Subcutaneous abdominal adipose tissue (tissue), 5 donors: ENCODE data around the gene CCDC148.
"Not testable (repeated sequence)": the region's sequence is repeated elsewhere in the genome, so short reads cannot be mapped to it uniquely, and the experiment has no call there.

Experiments
- H3K27ac ChIP-seq: one replicate; pipeline ENCODE4 v1.7.0; 2013; ENCODE audit warnings: low read depth, mild to moderate bottlenecking, inconsistent platforms, low read length, moderate library complexity
- H3K27me3 ChIP-seq, 5 donors: one replicate each; pipeline ENCODE4 v1.7.0; 2013; ENCODE audit warnings: low read length in 5 of 5, inconsistent platforms in 1 of 5; ENCODE audit not compliant: control insufficient read depth in 5 of 5, insufficient read depth in 4 of 5
- H3K36me3 ChIP-seq, 5 donors: one replicate each; pipeline ENCODE4 v1.7.0; 2013; ENCODE audit warnings: low read length in 5 of 5; ENCODE audit not compliant: control insufficient read depth in 5 of 5, insufficient read depth in 5 of 5
- H3K4me1 ChIP-seq, 5 donors: one replicate each; pipeline ENCODE4 v1.7.0; 2013; ENCODE audit warnings: low read length in 5 of 5, mild to moderate bottlenecking in 3 of 5, moderate library complexity in 1 of 5; ENCODE audit not compliant: control insufficient read depth in 5 of 5, insufficient read depth in 5 of 5
- H3K4me3 ChIP-seq, 5 donors: one replicate each; pipeline ENCODE4 v1.7.0; 2013; ENCODE audit warnings: low read length in 5 of 5, low read depth in 1 of 5
- H3K9ac ChIP-seq, 5 donors: one replicate each; pipeline ENCODE4 v1.7.0; 2013; ENCODE audit warnings: low read length in 5 of 5, mild to moderate bottlenecking in 4 of 5, moderate library complexity in 3 of 5
- H3K9me3 ChIP-seq, 5 donors: one replicate each; pipeline ENCODE4 v1.7.0; 2013; ENCODE audit warnings: low read length in 5 of 5; ENCODE audit not compliant: control insufficient read depth in 5 of 5
- donor health status: healthy.
- donor health status: healthy.
- donor health status: healthy.
- donor health status: healthy.
- donor health status: healthy.

CCDC148 gene

DNA sequence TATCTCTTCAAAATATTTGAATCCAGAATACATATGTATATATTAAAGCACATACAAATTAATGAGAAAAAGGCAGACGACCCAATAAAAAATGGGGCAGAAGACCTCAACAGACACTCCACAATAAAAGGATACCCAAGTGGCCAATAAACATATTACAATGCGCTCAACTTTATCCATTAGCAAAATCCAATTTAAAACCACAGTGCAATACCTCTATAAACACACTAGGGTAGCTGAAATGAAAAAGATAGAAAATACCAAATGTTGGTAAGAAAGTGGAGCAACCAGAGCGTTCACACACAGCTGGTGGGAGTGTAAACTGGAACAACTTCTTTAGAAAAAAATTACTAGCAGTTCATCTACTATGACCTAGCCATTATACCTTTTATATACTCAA, 75.3 kb downstream of the CCDC148 start:
- Histone ChIP-seq H3K36me3 (no peaks in the 10 kb centered on the region), H3K9me3 (peaks cover 0 to 3% (median 0%) of the 10 kb centered on the region in 5 donors), H3K27ac (no peak overlapping the region), H3K4me1 (no peaks in the 10 kb centered on the region), H3K9ac (no peak overlapping the region), H3K4me3 (no peak overlapping the region), H3K27me3 (no peaks in the 10 kb centered on the region)

DNA sequence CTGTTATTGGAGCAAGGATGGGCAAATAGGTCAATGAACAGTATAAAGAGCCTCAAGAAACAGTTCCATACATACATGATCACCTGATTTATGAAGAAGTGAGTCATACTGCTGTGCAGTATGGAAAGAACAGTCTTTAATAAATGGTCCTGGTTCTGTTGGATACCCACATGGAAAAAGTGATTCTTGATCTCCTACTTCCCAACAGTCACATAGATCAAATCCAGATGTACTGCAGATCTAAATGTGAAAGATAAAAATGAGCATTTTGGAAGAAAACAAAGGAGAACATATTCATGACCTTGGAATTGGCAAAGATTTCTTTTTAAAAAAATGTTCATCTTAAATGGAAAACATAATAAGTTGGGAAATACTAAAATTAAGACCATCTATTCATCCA, 75.8 kb downstream of the CCDC148 start:
- Histone ChIP-seq H3K27me3 (no peaks in the 10 kb centered on the region), H3K9ac (no peak overlapping the region), H3K27ac (no peak overlapping the region), H3K9me3 (peaks cover 0 to 3% (median 0%) of the 10 kb centered on the region in 5 donors), H3K36me3 (no peaks in the 10 kb centered on the region), H3K4me1 (no peaks in the 10 kb centered on the region), H3K4me3 (no peak overlapping the region)

DNA sequence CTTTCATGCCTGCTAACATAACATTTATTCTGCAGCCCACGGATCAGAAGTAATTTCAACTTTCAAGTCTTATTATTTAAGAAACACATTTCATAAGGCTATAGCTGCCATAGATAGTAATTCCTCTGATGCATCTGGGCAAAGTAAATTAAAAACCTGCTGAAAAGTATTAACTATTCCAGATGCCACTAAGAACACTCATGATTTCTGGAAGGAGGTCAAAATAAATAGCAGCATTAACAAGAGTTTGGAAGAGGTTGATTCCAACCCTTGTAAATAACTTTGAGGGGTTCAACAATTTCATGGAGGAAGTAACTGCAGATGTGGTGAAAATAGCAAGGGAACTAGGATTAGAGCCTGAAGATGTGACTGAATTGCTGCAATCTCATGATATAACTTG, 77.6 kb downstream of the CCDC148 start:
- Histone ChIP-seq H3K36me3 (no peaks in the 10 kb centered on the region), H3K27me3 (no peaks in the 10 kb centered on the region), H3K4me3 (no peak overlapping the region), H3K9me3 (peaks cover 0 to 3% (median 0%) of the 10 kb centered on the region in 5 donors), H3K27ac (no peak overlapping the region), H3K9ac (no peak overlapping the region), H3K4me1 (no peaks in the 10 kb centered on the region)

DNA sequence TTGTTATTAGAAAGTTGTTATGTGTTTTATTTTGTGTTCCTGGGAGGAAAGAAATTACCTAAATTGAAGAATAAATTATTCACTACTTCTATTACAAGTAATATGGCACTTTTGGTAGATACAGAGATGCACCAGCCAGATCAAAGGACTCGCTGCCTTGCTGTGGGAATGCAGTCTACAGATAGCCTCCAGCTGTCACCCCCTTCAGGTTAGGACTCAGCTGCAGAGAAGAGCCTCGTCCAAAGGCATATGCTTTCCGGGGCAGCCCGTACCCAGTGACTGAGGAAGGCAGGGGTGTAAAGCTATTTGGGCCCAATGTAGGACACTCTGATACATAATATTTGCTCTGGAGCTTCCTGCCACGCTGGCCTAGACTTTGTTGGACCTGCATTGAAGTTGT, 90.2 kb downstream of the CCDC148 start:
- H3K9me3 ChIP-seq, result no peaks in the 10 kb centered on the region
- H3K9ac ChIP-seq, result no peak overlapping the region
- no peak overlapping the region for H3K4me3 ChIP-seq
- H3K27ac ChIP-seq, result no peak overlapping the region
- no peaks in the 10 kb centered on the region for H3K36me3 ChIP-seq
- no peaks in the 10 kb centered on the region for H3K4me1 ChIP-seq
- no peaks in the 10 kb centered on the region for H3K27me3 ChIP-seq

DNA sequence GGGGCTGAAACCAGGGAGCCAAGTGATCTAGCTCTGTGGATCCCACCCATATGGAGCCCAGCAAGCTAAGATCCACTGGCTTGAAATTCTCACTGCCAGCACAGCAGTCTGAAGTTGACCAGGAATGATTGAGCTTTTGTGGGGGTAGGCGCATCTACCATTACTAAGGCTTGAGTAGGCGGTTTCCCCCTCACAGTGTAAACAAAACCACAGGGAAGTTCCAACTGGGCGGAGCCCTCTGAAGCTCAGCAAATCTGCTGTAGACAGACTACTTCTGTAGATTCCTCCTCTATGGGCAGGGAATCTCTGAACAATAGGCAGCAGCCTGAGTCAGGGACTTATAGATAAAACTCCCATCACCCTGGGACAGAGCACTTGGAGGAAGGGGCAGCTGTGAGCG, 96.7 kb downstream of the CCDC148 start:
- Histone ChIP-seq H3K4me1 (no peaks in the 10 kb centered on the region), H3K4me3 (no peak overlapping the region), H3K9me3 (no peaks in the 10 kb centered on the region), H3K27me3 (no peaks in the 10 kb centered on the region), H3K9ac (no peak overlapping the region), H3K27ac (no peak overlapping the region), H3K36me3 (no peaks in the 10 kb centered on the region)

DNA sequence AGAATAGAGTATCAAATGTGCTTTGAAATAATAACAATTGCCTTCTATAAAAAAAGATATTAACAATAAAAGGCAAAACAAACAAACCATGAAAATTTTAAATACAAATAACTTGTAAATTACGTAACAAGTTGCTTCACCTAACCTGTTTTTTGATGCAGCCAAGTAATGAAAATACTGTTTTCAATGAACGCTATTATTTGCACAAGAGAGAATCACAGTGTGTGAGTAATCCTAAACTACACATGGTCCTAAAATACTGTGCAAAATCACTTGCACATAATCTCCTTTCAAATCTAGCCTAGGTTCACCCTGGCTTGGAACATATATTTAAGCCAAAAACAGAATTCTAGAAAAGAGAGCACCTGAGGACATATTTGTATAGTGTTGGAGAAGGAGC, 98.9 kb downstream of the CCDC148 start:
- Histone ChIP-seq H3K4me3 (no peak overlapping the region), H3K9me3 (no peaks in the 10 kb centered on the region), H3K27me3 (no peaks in the 10 kb centered on the region), H3K4me1 (no peaks in the 10 kb centered on the region), H3K27ac (no peak overlapping the region), H3K36me3 (no peaks in the 10 kb centered on the region), H3K9ac (no peak overlapping the region)

DNA sequence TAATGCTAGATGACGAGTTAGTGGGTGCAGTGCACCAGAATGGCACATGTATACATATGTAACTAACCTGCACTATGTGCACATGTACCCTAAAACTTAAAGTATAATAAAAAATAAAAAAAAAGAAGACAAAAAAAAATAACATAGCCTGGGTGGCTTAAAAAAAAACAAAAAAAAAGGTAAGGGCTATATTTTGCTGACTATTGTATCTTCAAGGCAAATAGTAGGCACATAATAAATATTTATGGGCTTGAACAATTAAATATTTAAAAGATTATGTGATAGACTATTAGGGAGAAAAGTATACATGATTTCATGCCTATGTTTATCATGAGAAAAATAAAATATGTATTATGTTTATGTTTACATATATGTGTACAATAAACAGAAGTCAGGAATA, 99.4 kb downstream of the CCDC148 start:
- no peaks in the 10 kb centered on the region for H3K36me3 ChIP-seq
- no peak overlapping the region for H3K27ac ChIP-seq
- no peaks in the 10 kb centered on the region for H3K9me3 ChIP-seq
- H3K4me3 ChIP-seq, result no peak overlapping the region
- no peaks in the 10 kb centered on the region for H3K4me1 ChIP-seq
- H3K9ac ChIP-seq, result no peak overlapping the region
- no peaks in the 10 kb centered on the region for H3K27me3 ChIP-seq

DNA sequence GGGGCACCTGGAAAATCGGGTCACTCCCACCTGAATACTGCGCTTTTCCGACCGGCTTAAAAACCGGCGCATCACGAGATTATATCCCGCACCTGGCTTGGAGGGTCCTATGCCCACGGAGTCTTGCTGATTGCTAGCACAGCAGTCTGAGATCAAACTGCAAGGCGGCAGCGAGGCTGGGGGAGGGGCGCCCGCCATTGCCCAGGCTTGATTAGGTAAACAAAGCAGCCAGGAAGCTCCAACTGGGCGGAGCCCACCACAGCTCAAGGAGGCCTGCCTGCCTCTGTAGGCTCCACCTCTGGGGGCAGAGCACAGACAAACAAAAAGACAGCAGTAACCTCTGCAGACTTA, 105.1 kb downstream of the CCDC148 start:
- H3K9me3 ChIP-seq, H3K36me3 ChIP-seq, H3K27me3 ChIP-seq, H3K4me1 ChIP-seq, H3K9ac ChIP-seq, H3K4me3 ChIP-seq, H3K27ac ChIP-seq: not testable (repeated sequence)

DNA sequence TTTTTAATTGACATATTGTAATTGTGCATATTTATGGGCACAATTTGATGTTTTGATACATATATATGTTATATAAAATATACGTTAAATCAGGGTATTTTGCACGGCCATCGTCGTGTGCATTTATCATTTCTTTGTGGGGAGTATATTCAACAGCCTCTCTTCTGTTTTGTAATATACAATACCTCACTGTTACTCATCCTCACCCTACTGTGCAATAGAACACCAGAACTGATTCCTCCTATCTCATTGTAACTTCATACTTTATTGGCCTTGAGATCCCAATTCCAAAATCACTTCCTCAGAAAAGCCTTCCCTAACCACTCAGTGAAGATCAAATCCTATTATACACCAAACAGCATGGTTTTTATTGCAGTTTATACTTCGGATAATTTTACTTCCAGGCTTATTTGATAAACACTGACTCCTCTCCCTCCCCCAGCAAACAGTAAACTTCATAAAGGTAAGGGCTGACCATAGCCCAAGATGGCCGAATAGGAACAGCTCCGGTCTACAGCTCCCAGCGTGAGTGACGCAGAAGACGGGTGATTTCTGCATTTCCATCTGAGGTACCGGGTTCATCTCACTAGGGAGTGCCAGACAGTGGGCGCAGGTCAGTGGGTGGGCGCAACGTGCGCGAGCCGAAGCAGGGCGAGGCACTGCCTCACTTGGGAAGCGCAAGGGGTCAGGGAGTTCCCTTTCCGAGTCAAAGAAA, 105.6 kb downstream of the CCDC148 start:
- H3K36me3 ChIP-seq, H3K4me3 ChIP-seq, H3K27me3 ChIP-seq, H3K9ac ChIP-seq, H3K9me3 ChIP-seq, H3K4me1 ChIP-seq, H3K27ac ChIP-seq: not testable (repeated sequence)

DNA sequence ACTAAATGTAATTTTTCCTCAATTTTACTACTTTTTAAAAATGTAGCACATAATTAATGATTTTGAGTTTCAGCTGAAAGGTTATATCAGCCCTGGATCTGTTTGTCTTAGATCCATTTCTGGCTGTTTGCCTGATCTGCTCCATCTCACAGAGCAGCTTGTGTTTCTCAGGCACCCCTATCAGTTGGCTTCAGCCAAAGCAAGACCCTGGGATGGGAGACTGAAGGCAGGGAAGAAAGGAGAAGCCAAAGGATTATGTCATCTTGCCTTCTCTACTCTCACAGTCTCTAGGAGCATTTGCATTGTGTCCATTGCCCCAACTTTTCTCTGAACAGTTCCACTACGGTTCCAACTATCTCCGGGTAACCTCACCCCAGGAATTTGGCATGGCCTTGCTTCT, 110.5 kb downstream of the CCDC148 start:
- H3K36me3 ChIP-seq, result no peaks in the 10 kb centered on the region
- no peak overlapping the region for H3K27ac ChIP-seq
- no peaks in the 10 kb centered on the region for H3K27me3 ChIP-seq

DNA sequence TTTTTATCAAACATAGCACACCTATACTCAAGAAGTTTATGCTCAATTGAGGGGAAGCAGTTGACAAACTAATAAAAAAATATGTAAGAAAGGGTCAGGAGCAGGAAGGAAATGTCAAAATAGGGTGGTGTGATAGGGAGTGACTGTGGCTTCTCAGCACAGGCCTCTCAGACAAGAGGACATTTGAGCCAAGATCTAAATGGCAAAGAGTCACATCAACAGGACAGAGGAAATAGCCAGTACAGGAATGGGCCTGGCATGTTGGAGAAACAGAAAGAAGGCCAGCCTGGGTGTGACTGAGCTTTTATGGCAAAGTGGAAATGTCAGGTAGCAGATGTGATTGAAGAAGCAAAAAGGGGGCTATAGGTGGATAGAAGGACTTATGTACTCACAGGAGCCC, 117.0 kb downstream of the CCDC148 start:
- no peaks in the 10 kb centered on the region for H3K4me1 ChIP-seq
- no peaks in the 10 kb centered on the region for H3K36me3 ChIP-seq
- H3K27me3 ChIP-seq, result no peaks in the 10 kb centered on the region
- H3K4me3 ChIP-seq, result no peak overlapping the region
- H3K9ac ChIP-seq, result no peak overlapping the region
- H3K27ac ChIP-seq, result no peak overlapping the region
- H3K9me3 ChIP-seq, result no peaks in the 10 kb centered on the region

More for the DNA sequence above, 110.5 kb downstream of the CCDC148 start:
- Histone ChIP-seq H3K4me1 (no peaks in the 10 kb centered on the region), H3K9ac (no peak overlapping the region), H3K4me3 (no peak overlapping the region), H3K9me3 (no peaks in the 10 kb centered on the region)
